T-cell (primary cell): ENCODE data around the gene SNRPA. TPM values are rescaled to one million over a fixed set of nuclear protein-coding genes. Genes with fewer than 3 reads are reported as not detected.
A peak's percentile ranks its signal among the peaks of the same experiment; 100 is the strongest.

Experiments used
- ATAC-seq, 4 experiments: fragments of 200-7000 bp in 3 of 4; fragments of 150-1000 bp in 1 of 4; cut with Tn5 transposase; replicated peaks in 1 of 4; 1 replicate in 3 of 4; 2 replicates in 1 of 4; pipeline ENCODE4 v1.10.0; 2021; ENCODE audit warnings: moderate library complexity in 3 of 4, mild to moderate bottlenecking in 2 of 4, moderate number of reproducible peaks in 1 of 4
- CTCF ChIA-PET, 2 donors: fragments of 300-600 bp; sonication (Branson Sonifier 250); formaldehyde crosslinking; loops; one replicate each; lab custom pipeline; 2022; ENCODE audit warnings: antibody characterized with exemption in 2 of 2; lab: Charles Lee
- POLR2A ChIA-PET, 2 donors: fragments of 300-600 bp; sonication (Branson Sonifier 250); formaldehyde crosslinking; loops; one replicate each; lab custom pipeline; 2022; ENCODE audit warnings: antibody characterized with exemption in 2 of 2; lab: Charles Lee
- DNase-seq, 35 experiments: peaks; one replicate each; pipeline versions ENCODE4 v3.0.0 to v3.0.0-alpha.2; 2013 to 2023
- H3K27ac ChIP-seq: one replicate; pipeline ENCODE4 v1.5.1; 2013; ENCODE audit warnings: low read length
- H3K27me3 ChIP-seq, 2 experiments: replicated peaks in 1 of 2; 1 replicate in 1 of 2; 2 replicates in 1 of 2; pipeline versions ENCODE4 v1.6.1 to v1.7.0; 2013; ENCODE audit warnings: low read length in 1 of 2, mixed read lengths in 1 of 2; ENCODE audit not compliant: control insufficient read depth in 2 of 2, insufficient read depth in 2 of 2; ENCODE audit errors: extremely low read depth in 1 of 2
- H3K36me3 ChIP-seq, 2 donors: 1 replicate in 1 of 2; 2 replicates in 1 of 2; pipeline versions ENCODE4 v1.6.1 to v1.7.0; 2013; ENCODE audit warnings: low read length in 1 of 2; ENCODE audit not compliant: control insufficient read depth in 2 of 2, insufficient read depth in 1 of 2; ENCODE audit errors: extremely low read depth in 1 of 2
- H3K4me1 ChIP-seq, 2 experiments: 1 replicate in 1 of 2; 2 replicates in 1 of 2; pipeline versions ENCODE4 v1.6.1 to v1.7.0; 2013; ENCODE audit warnings: low read length in 2 of 2, mixed read lengths in 1 of 2; ENCODE audit not compliant: insufficient read depth in 2 of 2, control insufficient read depth in 1 of 2; ENCODE audit errors: extremely low read depth in 1 of 2
- H3K4me3 ChIP-seq, 2 donors: 1 replicate in 1 of 2; 2 replicates in 1 of 2; pipeline versions ENCODE4 v1.5.1 to v1.7.0; 2013; ENCODE audit warnings: mild to moderate bottlenecking in 2 of 2, low read length in 1 of 2, moderate library complexity in 1 of 2; ENCODE audit not compliant: control insufficient read depth in 1 of 2; ENCODE audit errors: extremely low read depth in 1 of 2
- H3K9me3 ChIP-seq: 2 replicates; pipeline ENCODE4 v1.7.0; 2013
- H3K27ac Mint-ChIP-seq, 2 donors: one replicate each; pipeline ENCODE4 v1.8.0; 2020 to 2021; ENCODE audit warnings: mild to moderate bottlenecking in 2 of 2, mixed read lengths in 2 of 2
- H3K27me3 Mint-ChIP-seq, 2 donors: one replicate each; pipeline ENCODE4 v1.8.0; 2021 to 2022; ENCODE audit warnings: mixed read lengths in 2 of 2
- H3K36me3 Mint-ChIP-seq: one replicate; pipeline ENCODE4 v1.8.0; 2021; ENCODE audit warnings: mixed read lengths
- H3K4me1 Mint-ChIP-seq, 3 donors: one replicate each; pipeline ENCODE4 v1.8.0; 2020 to 2022; ENCODE audit warnings: mixed read lengths in 3 of 3, mild to moderate bottlenecking in 1 of 3
- H3K4me3 Mint-ChIP-seq, 3 donors: one replicate each; pipeline ENCODE4 v1.8.0; 2020 to 2022; ENCODE audit warnings: mild to moderate bottlenecking in 3 of 3, mixed read lengths in 3 of 3, moderate library complexity in 3 of 3
- H3K9me3 Mint-ChIP-seq, 3 donors: one replicate each; pipeline ENCODE4 v1.8.0; 2020 to 2022; ENCODE audit warnings: mixed read lengths in 3 of 3
- WGBS: methylation state at CpG from one replicate; pipeline ENCODE4 v1.1.5; 2013; ENCODE audit warnings: missing lambda C conversion rate; ENCODE audit not compliant: insufficient coverage; 5-methylcytosine and 5-hydroxymethylcytosine counted together
- total RNA-seq, 35 experiments: library from RNA in 6 of 35; stranded (reverse) in 6 of 35; fragments of 120-200 nt in 1 of 35; gene quantifications; one replicate each; pipeline versions ENCODE4 v1.2.1 to v1.2.4 and lab custom pipeline; 2013 to 2026

The SNRPA gene
- total RNA-seq, 5 donors from 2014 or later (not counting 1 experiment from before 2014, with no cell fraction given) = 65.2 to 101 (median 79.1) TPM

- no peaks in the 10 kb centered on the region for H3K27me3 ChIP-seq
- peak overlapping the region; percentile 85 for H3K27ac ChIP-seq
- Mint-ChIP-seq H3K4me3 (peak overlapping the region; percentile 85 to 93 (median 88)), H3K4me1 (peaks cover 67 to 72% (median 70%) of the 10 kb centered on the region in 3 donors), H3K27ac (peak overlapping the region; percentile 91 to 96), H3K36me3 (peaks cover 25% of the 10 kb centered on the region), H3K9me3 (no peaks in the 10 kb centered on the region), H3K27me3 (no peaks in the 10 kb centered on the region)
- ChIA-PET CTCF (no interaction called here), POLR2A (no interaction called here)
- ATAC-seq (no peak), DNase-seq (peak in 1 of 35 experiments; percentile 23)
- peaks cover 11 to 32% of the 10 kb centered on the region in 2 donors for H3K36me3 ChIP-seq
- H3K4me1 ChIP-seq = peaks cover 48 to 70% of the 10 kb centered on the region in 2 experiments
- H3K4me3 ChIP-seq = peak overlapping the region; percentile 90 to 91
- H3K9me3 ChIP-seq = no peaks in the 10 kb centered on the region
- WGBS = 52% methylated on average over 19 of the region's 27 CpGs
Observed at GRCh38 chr19:40800339-40800996, 49.5 kb downstream of the SNRPA start.

- POLR2A ChIA-PET = interaction anchor here in 1 of 2 donors (0.6 kb wide), 1 partner anchor 197 kb away, joined by 6 read pairs; no protein-coding TSS in a partner anchor
- Histone ChIP-seq H3K27me3 (no peaks in the 10 kb centered on the region), H3K36me3 (peaks cover 11 to 37% of the 10 kb centered on the region in 2 donors), H3K9me3 (no peaks in the 10 kb centered on the region), H3K4me1 (peaks cover 53 to 75% of the 10 kb centered on the region in 2 experiments), H3K4me3 (peak overlapping the region; percentile 90 to 91), H3K27ac (peak overlapping the region; percentile 85)
- DNase-seq (no peak), ATAC-seq (no peak)
- CTCF ChIA-PET = interaction anchor here (0.6 kb wide), 2 partner anchors 138 to 506 kb away, joined by 3 to 6 read pairs; no protein-coding TSS in a partner anchor
- Mint-ChIP-seq H3K27me3 (no peaks in the 10 kb centered on the region), H3K9me3 (no peaks in the 10 kb centered on the region), H3K27ac (peak overlapping the region; percentile 96 to 99), H3K36me3 (peaks cover 25% of the 10 kb centered on the region), H3K4me3 (peak overlapping the region; percentile 85 to 93 (median 88)), H3K4me1 (peaks cover 72 to 78% (median 75%) of the 10 kb centered on the region in 3 donors)
- WGBS = 93% methylated on average over 21 of the region's 27 CpGs
Observed at GRCh38 chr19:40800997-40801377, 50.0 kb downstream of the SNRPA start.

- Histone ChIP-seq H3K36me3 (peaks cover 11 to 39% of the 10 kb centered on the region in 2 donors), H3K27me3 (no peaks in the 10 kb centered on the region), H3K27ac (peak overlapping the region; percentile 85), H3K4me3 (peak overlapping the region; percentile 90 to 91), H3K4me1 (peaks cover 60 to 82% of the 10 kb centered on the region in 2 experiments), H3K9me3 (no peaks in the 10 kb centered on the region)
- no peaks in the 10 kb centered on the region for H3K27me3 Mint-ChIP-seq
- DNase-seq (no peak), ATAC-seq (no peak)
- H3K4me1 Mint-ChIP-seq = peaks cover 79 to 82% (median 82%) of the 10 kb centered on the region in 3 donors
- peaks cover 22% of the 10 kb centered on the region for H3K36me3 Mint-ChIP-seq
- H3K27ac Mint-ChIP-seq = peak overlapping the region; percentile 96 to 99
- H3K4me3 Mint-ChIP-seq = peak overlapping the region; percentile 85 to 93 (median 88)
- ChIA-PET CTCF (interaction anchor here (0.6 kb wide), 2 partner anchors 139 to 505 kb away, joined by 3 to 6 read pairs; no protein-coding TSS in a partner anchor), POLR2A (interaction anchor here in 1 of 2 donors (0.6 kb wide), 1 partner anchor 198 kb away, joined by 6 read pairs; no protein-coding TSS in a partner anchor)
- WGBS = 32% methylated on average over 6 of the region's 13 CpGs
- no peaks in the 10 kb centered on the region for H3K9me3 Mint-ChIP-seq
Observed at GRCh38 chr19:40801426-40802299, 50.7 kb downstream of the SNRPA start.

DNA sequence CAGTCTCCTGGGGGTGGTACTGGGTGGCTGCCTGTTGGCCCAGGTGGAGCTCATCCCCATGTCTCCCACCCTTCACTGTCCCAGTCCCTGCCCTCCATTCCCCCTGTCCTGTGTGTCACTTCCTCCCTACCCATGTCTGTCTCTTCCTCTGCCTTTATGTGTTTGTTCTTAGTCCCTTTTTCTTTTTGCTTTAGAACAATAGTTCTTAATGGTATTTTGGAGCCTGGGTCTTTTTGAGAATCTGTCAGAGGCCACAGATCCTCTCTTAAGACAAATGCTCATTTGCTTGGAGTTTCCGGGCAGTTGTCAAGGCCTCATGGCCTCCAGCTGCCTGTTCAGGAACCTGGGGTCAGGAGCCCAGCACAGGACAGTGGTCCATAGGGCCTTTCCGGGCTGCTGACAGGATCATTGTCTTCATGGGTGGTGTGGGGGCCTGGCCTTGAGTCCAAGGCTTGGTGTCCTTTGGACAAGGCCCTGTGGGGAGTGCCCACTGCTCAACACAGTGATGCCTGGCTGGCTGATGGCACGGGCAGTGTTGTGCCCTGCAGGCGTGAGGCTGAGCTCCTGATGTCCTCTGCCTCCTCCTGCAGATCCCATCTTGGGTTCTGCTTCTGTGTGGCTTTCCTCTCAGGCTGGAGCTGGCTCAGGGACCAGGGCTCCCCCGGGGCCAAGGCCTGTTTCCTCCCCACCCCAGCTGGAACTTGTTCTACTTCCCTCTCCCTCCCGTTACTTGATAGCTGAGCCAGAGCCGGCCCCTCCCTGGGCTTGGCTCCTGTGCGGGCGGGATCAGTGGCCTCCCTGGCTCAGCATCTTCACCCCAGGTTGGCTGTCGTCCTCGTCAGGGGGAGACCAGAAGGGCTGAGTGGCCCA lies 51.5 kb downstream of the SNRPA start:
- ChIA-PET POLR2A (no interaction called here), CTCF (no interaction called here)
- Mint-ChIP-seq H3K36me3 (peaks cover 23% of the 10 kb centered on the region), H3K4me1 (peaks cover 83 to 89% (median 87%) of the 10 kb centered on the region in 3 donors), H3K27me3 (no peaks in the 10 kb centered on the region), H3K27ac (peak overlapping the region; percentile 96 to 99), H3K4me3 (peak overlapping the region; percentile 81 to 93 (median 88)), H3K9me3 (no peaks in the 10 kb centered on the region)
- Histone ChIP-seq H3K27me3 (no peaks in the 10 kb centered on the region), H3K27ac (peak overlapping the region; percentile 85), H3K4me1 (peaks cover 68 to 88% of the 10 kb centered on the region in 2 experiments), H3K4me3 (peak overlapping the region; percentile 26 to 64), H3K9me3 (no peaks in the 10 kb centered on the region), H3K36me3 (peaks cover 11 to 43% of the 10 kb centered on the region in 2 donors)
- ATAC-seq (no peak), DNase-seq (peak in 1 of 35 experiments; percentile 30)
- 52% methylated on average over 9 of the region's 11 CpGs for WGBS

DNA sequence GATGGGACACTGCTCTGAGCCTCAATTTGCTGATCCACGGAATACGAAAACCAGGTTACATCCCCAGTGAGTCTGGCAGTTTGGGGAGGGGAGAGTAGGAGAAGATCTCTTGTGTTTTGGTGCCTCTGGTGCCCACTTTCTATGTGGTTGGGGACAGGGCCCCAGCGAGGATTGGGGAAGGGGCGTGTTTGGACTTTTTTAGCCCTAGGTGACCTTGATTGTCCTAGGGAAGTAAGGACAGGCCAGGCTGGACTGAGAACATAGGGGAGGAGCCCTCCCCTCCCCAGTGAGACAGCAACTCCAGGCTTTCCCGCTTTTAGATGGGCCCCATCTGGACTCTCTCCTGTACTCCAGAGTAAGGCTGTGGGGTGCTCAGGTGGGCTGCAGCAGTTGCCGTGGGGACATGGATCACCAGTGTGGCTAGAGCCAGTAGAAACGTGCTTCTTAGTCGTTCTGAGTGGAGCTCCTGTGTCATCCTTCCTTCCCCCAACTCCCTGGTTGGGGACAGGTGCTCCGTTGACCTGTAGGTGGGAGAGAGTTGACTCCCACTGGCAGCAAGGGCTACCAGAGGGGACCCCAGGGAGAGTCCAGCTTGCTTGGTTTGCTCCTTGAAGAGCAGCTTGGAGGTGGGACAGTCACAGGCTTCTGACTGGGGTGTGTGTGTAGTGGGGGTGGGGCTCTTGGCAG lies 52.3 kb downstream of the SNRPA start:
- H3K4me1 ChIP-seq = peaks cover 72 to 88% of the 10 kb centered on the region in 2 experiments
- Mint-ChIP-seq H3K27me3 (no peaks in the 10 kb centered on the region), H3K4me3 (peak overlapping the region; percentile 81 to 93 (median 88)), H3K9me3 (no peaks in the 10 kb centered on the region), H3K36me3 (peaks cover 28% of the 10 kb centered on the region), H3K4me1 (peaks cover 84 to 89% (median 89%) of the 10 kb centered on the region in 3 donors), H3K27ac (peak overlapping the region; percentile 96 to 99)
- H3K27me3 ChIP-seq = no peaks in the 10 kb centered on the region
- POLR2A ChIA-PET = no interaction called here
- H3K27ac ChIP-seq = peak overlapping the region; percentile 85
- no CpG with 5 or more reads among the region's 9 CpGs for WGBS
- no peaks in the 10 kb centered on the region for H3K9me3 ChIP-seq
- ATAC-seq = no peak
- CTCF ChIA-PET = interaction anchor here (0.6 to 1.1 kb wide), 2 partner anchors 14 to 53 kb away, joined by 3 read pairs; partner anchors contain the start of gene ACTMAP (in 1 of the 2)
- H3K4me3 ChIP-seq = peak overlapping the region; percentile 26 to 64
- DNase-seq = no peak
- peaks cover 11 to 51% of the 10 kb centered on the region in 2 donors for H3K36me3 ChIP-seq
